Bone marrow (tissue), 2 donors: ENCODE results near the gene PNMT.

Experiments
- DNase-seq, 2 donors: peaks; one replicate each; lab custom pipeline; 2025; lab: John Stamatoyannopoulos, UW

PNMT gene

DNA sequence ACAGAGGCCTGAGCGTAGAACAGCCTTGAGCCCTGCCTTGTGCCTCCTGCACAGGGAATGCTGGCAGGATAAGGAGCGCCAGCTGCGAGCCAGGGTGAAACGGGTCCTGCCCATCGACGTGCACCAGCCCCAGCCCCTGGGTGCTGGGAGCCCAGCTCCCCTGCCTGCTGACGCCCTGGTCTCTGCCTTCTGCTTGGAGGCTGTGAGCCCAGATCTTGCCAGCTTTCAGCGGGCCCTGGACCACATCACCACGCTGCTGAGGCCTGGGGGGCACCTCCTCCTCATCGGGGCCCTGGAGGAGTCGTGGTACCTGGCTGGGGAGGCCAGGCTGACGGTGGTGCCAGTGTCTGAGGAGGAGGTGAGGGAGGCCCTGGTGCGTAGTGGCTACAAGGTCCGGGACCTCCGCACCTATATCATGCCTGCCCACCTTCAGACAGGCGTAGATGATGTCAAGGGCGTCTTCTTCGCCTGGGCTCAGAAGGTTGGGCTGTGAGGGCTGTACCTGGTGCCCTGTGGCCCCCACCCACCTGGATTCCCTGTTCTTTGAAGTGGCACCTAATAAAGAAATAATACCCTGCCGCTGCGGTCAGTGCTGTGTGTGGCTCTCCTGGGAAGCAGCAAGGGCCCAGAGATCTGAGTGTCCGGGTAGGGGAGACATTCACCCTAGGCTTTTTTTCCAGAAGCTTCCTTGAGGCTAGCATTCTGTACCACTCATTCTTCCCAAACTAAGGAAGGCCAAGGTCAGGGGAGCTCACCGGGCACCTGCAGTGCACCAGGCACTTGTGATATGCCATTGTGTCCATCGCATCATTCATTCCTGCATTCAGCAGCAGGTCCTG lies 1.9 kb downstream of the PNMT start:
- no peak for DNase-seq

DNA sequence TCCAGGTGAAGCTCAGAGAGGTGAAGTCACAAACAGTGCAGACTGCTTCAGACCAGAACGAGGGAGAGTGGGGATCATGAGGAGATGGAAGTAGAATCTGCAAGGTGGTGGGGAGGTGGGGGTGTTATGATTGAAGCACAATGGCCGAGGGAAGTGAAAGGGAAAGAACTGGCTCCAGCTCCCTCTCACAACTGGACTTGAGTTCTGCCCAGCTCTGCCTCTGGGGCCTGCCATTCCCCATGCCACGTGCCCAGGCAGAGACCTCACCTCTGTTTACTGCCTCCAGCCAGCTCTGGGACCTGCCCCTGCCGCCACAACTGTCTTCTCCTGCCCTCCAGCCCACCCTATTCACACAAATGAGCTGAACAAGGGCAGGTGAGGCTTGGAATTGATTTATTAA lies 2.5 kb downstream of the PNMT start:
- DNase-seq, result no peak

- DNase-seq, result no peak
These were observed 3.6 kb downstream of the PNMT start for GRCh38 chr17:39671651-39672521.

GRCh38 chr17:39672522-39673334 lies 4.5 kb downstream of the PNMT start:
- DNase-seq, result no peak

- DNase-seq, result no peak
These were observed 5.3 kb downstream of the PNMT start for GRCh38 chr17:39673335-39674081.

DNA sequence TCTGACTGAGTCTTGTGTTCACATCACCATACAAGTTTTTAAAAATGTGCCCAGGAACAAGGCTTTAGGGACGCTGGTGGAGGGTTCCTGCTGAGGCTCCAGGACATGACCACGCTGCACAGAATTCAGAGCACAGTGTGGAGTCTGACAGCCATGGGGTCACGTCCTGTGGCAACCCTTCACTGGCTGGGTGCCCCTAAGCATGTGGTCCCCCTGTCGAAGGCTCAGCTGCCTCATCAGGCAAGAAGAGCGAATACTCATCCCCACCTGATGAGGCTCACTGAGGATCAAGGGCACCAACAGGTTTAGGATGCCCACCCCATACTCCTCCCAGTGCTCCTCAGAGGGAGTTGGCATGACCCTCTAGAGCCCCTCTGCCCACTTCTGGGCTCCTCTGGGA lies 5.9 kb downstream of the PNMT start:
- DNase-seq, result no peak

DNA sequence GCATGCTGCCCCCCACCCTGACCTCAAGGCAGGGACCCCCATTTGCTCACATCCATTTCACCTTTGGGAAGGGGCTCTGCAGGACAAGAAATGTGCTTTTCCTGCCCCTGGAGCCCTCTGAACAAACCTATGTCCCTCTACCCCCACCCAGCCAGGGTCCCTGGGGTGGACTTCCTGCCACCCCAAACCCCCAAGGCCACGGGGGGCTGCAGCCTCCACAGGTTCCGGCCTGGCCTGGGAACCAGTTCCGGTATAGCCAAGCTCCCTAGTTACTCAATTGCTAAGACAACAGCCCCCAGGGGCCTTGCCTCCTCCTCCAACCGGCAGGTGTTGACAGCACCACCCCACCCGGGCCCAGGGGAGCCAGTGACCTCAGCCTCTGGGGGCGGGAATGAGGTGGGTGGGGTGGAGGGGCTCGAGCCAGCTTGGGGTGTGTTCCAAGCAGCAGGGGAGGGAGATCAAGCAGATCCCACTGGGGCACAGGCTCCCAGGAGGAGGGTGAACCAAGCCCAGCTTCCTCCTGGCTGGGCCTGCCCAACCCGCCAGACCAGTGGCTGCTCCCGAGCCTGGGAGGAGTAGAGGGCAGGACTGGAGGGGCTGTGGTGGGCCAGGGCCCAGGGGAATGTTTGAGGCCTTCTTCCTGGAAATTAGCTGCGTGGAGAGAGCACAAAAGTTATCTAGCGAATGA lies 6.6 kb downstream of the PNMT start:
- DNase-seq, result no peak

GRCh38 chr17:39675390-39676082 lies 7.3 kb downstream of the PNMT start:
- no peak for DNase-seq

GRCh38 chr17:39676198-39676819 lies 8.1 kb downstream of the PNMT start:
- DNase-seq, result no peak

DNA sequence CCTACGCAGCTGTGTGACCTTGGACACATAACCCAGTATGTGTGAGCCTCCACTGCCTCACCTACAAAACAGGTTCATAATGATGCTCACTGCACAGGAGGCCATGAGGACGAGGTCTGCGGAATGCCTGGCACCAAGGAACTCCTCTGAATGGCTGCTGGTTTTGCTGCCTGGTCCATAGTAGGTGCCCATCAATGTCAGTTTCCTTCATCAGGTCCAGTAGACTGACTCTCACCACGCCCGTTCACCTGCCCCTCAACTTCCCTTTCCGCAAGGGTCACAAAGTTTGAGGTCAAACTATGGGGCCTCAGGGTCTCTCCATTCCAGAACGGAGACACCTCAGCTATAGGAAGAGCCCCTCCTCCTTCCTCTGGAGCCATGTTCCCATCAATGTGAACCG lies 8.8 kb downstream of the PNMT start:
- DNase-seq, result no peak

- no peak for DNase-seq
These were observed 9.5 kb downstream of the PNMT start for GRCh38 chr17:39677542-39678339.

- no peak for DNase-seq
These were observed 10.3 kb downstream of the PNMT start for GRCh38 chr17:39678340-39679116.

DNA sequence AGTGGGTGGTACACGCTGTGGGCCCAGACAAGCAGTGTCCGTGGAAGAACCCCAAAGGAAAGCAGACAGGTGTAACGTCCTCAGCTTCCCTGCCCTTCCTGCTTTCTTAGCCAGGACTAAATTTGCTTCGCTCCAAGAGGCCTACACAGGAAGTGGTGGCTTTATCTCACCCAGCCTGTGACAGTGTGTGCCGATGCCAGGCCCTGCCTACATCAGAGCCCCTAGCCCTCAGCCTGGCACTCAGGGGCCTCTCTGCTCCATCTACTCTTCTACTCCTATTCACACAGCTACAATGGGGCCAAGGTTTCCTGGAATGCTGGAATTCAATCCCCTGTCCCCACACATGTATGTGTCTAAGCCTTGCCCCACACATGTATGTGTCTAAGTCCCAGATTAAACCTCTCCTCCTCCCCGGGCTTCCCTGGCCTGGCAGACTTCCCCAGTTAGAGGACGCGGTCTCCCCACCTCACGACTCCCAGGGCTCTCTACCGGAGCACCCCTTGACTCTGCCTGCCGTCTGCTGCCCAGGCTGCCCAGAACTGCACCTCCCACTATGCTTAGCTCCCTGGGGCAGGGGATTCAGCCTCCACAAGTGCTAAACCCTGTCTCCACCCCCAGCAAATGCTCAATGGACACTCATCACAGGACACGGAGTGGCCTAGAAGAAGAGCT lies 11.4 kb downstream of the PNMT start:
- no peak for DNase-seq

DNA sequence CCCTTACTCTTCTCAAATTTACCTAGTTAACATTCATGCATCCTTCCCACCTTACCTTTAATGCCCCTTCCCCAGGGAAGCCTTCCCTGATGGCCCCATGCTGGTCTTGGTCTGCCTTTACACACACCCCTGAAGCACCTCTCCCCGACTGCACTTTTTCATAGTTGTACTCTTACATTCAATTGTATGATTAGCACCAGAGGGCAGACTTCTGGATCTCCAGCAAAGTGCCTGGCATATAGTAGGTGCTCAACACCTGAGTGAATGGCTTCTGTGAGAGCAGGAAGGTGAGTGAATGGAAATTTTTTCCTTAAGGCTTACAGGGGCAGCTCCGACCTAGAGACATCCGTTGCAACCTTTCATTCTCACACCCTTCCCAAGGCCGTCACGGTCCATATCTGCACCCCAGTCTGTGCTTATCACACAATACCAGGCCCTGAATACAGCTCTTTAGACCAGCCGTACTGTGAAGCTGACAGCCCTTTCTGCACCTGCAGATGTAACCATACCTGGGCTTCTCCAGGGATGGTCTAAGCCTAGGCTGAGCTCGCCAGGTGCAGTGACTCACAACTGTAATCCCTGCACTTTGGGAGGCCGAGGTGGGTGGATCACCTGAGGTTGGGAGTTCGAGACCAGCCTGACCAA lies 15.2 kb downstream of the PNMT start:
- no peak for DNase-seq

GRCh38 chr17:39684369-39685192 lies 16.3 kb downstream of the PNMT start:
- DNase-seq, result no peak

DNA sequence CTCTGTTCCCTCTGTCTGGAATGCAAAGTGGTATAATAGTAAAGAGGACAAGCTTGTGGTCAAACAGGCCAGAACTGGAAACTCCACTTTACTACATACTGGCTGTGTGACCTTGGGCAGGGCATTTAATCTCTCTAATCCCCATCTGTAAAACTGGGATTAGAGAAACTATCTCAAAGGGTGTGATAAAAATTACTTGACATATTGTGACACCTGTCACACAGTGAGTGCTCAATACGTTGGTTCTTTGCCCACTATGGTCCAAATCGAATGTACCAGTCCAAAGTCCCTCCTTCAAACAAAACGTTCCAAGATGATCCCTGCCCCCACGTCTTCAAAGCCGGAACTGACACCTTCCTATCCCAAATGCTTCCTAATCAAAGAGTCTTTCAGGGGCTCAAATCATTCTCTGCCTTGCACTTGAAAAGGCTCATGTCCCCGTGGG lies 18.9 kb downstream of the PNMT start:
- DNase-seq, result no peak
